ENCODE measurements around the gene TSHZ2.

TSHZ2 gene

DNA sequence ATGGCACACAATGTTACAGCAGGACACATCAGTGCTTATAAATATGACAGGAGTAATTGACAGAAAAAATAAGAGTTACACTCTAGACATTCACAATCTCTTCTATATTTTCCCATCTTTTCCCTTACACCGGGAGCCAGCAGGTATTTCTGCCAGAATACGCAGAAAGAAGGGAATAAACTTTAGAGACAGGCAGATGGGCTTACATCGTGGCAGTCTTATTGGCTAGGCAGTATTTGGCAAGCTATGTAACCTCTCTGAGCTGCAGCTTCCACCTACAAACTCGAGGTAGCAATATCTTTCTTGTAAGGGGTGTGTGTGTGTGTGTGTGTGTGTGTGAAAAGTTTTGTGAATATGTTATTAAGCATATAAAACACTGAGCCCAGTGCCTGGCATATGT is 33.0 kb upstream of the TSHZ2 start:
- TF ChIP-seq POLR2AphosphoS5 (IDR thresholded peaks at IDR 0.05; ENCODE audit: low read depth, low read length) (no peak), SIN3A (IDR thresholded peaks at IDR 0.05; ENCODE audit: borderline replicate concordance, insufficient read depth, low read length) (no peak), TAF1 (IDR thresholded peaks at IDR 0.05; ENCODE audit: borderline replicate concordance, insufficient read depth, low read length) (no peak), FOXP2 (optimal IDR thresholded peaks at IDR 0.05; ENCODE audit: borderline replicate concordance, extremely low read depth, extremely low read length, insufficient read depth) (no peak)
- TF ChIP-seq, protein P1, sequence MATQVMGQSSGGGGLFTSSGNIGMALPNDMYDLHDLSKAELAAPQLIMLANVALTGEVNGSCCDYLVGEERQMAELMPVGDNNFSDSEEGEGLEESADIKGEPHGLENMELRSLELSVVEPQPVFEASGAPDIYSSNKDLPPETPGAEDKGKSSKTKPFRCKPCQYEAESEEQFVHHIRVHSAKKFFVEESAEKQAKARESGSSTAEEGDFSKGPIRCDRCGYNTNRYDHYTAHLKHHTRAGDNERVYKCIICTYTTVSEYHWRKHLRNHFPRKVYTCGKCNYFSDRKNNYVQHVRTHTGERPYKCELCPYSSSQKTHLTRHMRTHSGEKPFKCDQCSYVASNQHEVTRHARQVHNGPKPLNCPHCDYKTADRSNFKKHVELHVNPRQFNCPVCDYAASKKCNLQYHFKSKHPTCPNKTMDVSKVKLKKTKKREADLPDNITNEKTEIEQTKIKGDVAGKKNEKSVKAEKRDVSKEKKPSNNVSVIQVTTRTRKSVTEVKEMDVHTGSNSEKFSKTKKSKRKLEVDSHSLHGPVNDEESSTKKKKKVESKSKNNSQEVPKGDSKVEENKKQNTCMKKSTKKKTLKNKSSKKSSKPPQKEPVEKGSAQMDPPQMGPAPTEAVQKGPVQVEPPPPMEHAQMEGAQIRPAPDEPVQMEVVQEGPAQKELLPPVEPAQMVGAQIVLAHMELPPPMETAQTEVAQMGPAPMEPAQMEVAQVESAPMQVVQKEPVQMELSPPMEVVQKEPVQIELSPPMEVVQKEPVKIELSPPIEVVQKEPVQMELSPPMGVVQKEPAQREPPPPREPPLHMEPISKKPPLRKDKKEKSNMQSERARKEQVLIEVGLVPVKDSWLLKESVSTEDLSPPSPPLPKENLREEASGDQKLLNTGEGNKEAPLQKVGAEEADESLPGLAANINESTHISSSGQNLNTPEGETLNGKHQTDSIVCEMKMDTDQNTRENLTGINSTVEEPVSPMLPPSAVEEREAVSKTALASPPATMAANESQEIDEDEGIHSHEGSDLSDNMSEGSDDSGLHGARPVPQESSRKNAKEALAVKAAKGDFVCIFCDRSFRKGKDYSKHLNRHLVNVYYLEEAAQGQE (IDR thresholded peaks at IDR 0.05; ENCODE audit: insufficient read depth in 1 of 2, low read depth in 2 of 2, low read length in 2 of 2) = no peak

DNA sequence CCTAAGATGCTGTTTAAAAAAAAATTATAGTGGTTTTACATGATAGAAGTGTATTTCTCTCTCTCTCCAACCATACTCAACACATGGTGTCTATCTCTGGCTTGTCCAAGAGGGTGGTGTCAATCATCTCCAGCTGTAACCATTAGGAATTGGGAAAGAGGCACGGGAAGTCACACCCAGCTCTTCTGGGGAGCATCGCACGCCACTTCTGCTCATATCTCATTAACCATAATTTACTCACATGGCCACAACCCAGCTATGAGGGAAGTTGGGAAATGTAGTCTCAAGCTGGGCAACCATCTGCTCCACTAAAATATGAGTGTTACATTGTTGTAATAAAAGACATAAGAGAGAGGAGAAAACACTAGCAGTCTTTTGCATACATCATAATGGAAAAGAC is 30.4 kb upstream of the TSHZ2 start:
- TF ChIP-seq, protein P1 (IDR thresholded peaks at IDR 0.05; ENCODE audit: insufficient read depth in 1 of 2, low read depth in 2 of 2, low read length in 2 of 2) = no peak
- TF ChIP-seq SIN3A (IDR thresholded peaks at IDR 0.05; ENCODE audit: borderline replicate concordance, insufficient read depth, low read length) = no peak
- no peak for TF ChIP-seq TAF1 (IDR thresholded peaks at IDR 0.05; ENCODE audit: borderline replicate concordance, insufficient read depth, low read length)
- TF ChIP-seq FOXP2 (optimal IDR thresholded peaks at IDR 0.05; ENCODE audit: borderline replicate concordance, extremely low read depth, extremely low read length, insufficient read depth) = no peak
- TF ChIP-seq POLR2AphosphoS5 (IDR thresholded peaks at IDR 0.05; ENCODE audit: low read depth, low read length) = no peak

DNA sequence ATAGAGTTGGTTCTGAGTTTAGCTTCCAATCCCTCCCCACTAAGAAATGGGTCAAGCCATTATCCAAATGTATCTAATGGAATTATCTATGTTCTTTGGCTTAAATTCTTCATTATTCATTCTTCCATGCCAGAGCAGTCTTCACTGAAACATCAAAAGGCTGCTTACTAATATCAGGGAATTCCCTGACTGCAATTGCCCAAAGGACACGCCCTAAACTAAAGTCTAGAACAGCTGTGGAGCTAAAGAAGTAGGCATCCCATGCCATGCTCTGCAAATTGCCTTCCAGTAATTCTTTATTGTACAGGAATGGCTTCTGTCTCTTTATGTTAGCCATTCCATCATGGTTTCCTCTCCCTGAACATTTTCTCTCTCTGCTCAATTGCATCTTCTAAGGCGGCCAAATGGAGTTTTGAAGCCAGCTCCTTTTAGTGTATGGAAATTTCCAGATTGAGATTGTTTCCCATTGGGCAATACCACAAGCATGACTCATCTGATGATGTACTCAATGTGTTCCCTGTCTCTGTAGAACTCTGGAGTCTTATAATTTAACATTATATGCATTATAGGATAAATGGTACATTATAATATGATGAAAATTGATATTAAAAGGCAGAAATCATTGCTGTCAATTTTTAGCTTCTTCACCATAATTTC is 28.8 kb upstream of the TSHZ2 start:
- no peak for TF ChIP-seq POLR2AphosphoS5 (IDR thresholded peaks at IDR 0.05; ENCODE audit: low read depth, low read length)
- no peak for TF ChIP-seq SIN3A (IDR thresholded peaks at IDR 0.05; ENCODE audit: borderline replicate concordance, insufficient read depth, low read length)
- no peak for TF ChIP-seq TAF1 (IDR thresholded peaks at IDR 0.05; ENCODE audit: borderline replicate concordance, insufficient read depth, low read length)
- no peak for TF ChIP-seq FOXP2 (optimal IDR thresholded peaks at IDR 0.05; ENCODE audit: borderline replicate concordance, extremely low read depth, extremely low read length, insufficient read depth)
- TF ChIP-seq, protein P1 (IDR thresholded peaks at IDR 0.05; ENCODE audit: insufficient read depth in 1 of 2, low read depth in 2 of 2, low read length in 2 of 2) = no peak

DNA sequence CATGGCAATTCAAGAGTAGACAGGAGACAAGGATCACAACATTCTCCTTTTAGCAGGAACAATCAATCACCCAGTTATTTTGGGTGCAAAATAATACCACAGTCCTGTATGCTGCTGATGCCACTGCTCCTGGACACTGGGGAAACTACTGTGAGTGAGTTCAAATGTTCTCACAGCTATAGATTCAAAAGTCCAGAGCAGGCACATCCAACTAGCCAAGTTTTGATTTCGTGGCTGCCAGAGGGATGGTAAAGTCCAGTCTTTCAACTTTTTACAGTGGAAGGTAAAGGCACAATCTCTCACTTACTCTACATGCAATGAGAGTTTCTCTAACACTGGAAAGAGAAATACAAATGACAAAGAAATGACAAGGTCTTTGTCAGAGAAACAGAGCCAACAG is 26.9 kb upstream of the TSHZ2 start:
- TF ChIP-seq, protein P1 (IDR thresholded peaks at IDR 0.05; ENCODE audit: insufficient read depth in 1 of 2, low read depth in 2 of 2, low read length in 2 of 2) = no peak
- TF ChIP-seq POLR2AphosphoS5 (IDR thresholded peaks at IDR 0.05; ENCODE audit: low read depth, low read length) = no peak
- TF ChIP-seq FOXP2 (optimal IDR thresholded peaks at IDR 0.05; ENCODE audit: borderline replicate concordance, extremely low read depth, extremely low read length, insufficient read depth) = no peak
- no peak for TF ChIP-seq TAF1 (IDR thresholded peaks at IDR 0.05; ENCODE audit: borderline replicate concordance, insufficient read depth, low read length)
- no peak for TF ChIP-seq SIN3A (IDR thresholded peaks at IDR 0.05; ENCODE audit: borderline replicate concordance, insufficient read depth, low read length)

Data from PFSK-1 (cell line).